Mucosa of stomach (tissue), 1 donor: ENCODE data around the gene KCND3.

Source experiments
- H3K27me3 ChIP-seq: one replicate; pipeline ENCODE4 v1.7.0; 2013; ENCODE audit warnings: mild to moderate bottlenecking, low read length; ENCODE audit not compliant: control insufficient read depth, insufficient read depth
- H3K36me3 ChIP-seq: one replicate; pipeline ENCODE4 v1.7.0; 2013; ENCODE audit warnings: low read length; ENCODE audit not compliant: control insufficient read depth, insufficient read depth
- H3K4me1 ChIP-seq: one replicate; pipeline ENCODE4 v1.7.0; 2013; ENCODE audit warnings: mild to moderate bottlenecking, low read length; ENCODE audit not compliant: control insufficient read depth, insufficient read depth
- H3K4me3 ChIP-seq: one replicate; pipeline ENCODE4 v1.7.0; 2013; ENCODE audit warnings: low read length
- H3K9ac ChIP-seq: one replicate; pipeline ENCODE4 v1.7.0; 2013; ENCODE audit warnings: mild to moderate bottlenecking, low read length, moderate library complexity
- H3K9me3 ChIP-seq: one replicate; pipeline ENCODE4 v1.7.0; 2013; ENCODE audit warnings: mild to moderate bottlenecking, low read length, moderate library complexity; ENCODE audit not compliant: control insufficient read depth
- donor health status: Pancreatic carcinoma.

The KCND3 gene

DNA sequence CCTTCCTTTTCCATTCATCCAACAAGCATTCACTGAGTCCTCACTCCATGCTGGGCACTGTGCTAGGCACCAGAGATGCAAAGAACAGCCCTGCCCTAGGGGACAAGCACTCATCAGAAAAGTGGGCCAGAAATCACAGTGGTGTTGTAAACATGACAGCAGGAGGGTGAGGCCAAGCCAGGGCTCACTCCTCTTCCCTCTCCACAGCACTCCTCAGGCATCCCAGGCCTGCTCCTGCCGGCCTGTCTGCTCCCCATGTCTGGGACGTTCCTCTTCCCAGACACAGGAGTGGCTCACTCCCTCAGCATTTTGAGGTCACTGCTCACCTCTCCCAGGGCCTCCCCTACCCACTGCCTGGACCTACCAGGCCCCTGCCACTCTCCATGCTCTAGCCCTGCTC is 61.8 kb downstream of the KCND3 start:
- Histone ChIP-seq H3K9me3 (no peaks in the 10 kb centered on the region), H3K36me3 (no peaks in the 10 kb centered on the region), H3K9ac (no peak overlapping the region), H3K4me1 (no peaks in the 10 kb centered on the region), H3K27me3 (no peaks in the 10 kb centered on the region), H3K4me3 (no peak overlapping the region)

GRCh38 chr1:111924786-111925185 is 64.7 kb downstream of the KCND3 start:
- H3K9ac ChIP-seq, result no peak overlapping the region
- no peak overlapping the region for H3K4me3 ChIP-seq
- H3K4me1 ChIP-seq, result peaks cover 11% of the 10 kb centered on the region
- no peaks in the 10 kb centered on the region for H3K36me3 ChIP-seq
- H3K27me3 ChIP-seq, result no peaks in the 10 kb centered on the region
- no peaks in the 10 kb centered on the region for H3K9me3 ChIP-seq

DNA sequence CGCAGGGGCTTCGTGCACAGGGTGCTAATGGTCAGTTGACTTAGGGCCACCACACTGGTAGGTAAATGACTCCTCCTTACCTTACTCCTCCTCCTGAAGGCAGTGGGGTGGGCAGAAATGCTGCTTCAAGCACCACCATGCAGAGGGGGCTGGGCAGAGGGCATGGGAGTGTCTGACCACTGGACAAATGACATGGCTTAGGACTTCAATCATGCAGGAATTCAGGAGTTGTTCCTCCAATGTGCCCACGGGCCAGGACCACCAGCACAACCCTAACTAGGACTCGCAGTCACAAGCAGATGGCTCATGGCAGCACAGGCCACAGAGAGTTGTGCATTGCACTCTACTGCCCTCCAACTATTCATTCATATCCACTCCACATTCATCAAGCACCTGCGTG is 65.7 kb downstream of the KCND3 start:
- Histone ChIP-seq H3K4me1 (peaks cover 13% of the 10 kb centered on the region), H3K27me3 (no peaks in the 10 kb centered on the region), H3K9ac (no peak overlapping the region), H3K36me3 (no peaks in the 10 kb centered on the region), H3K4me3 (no peak overlapping the region), H3K9me3 (no peaks in the 10 kb centered on the region)

GRCh38 chr1:111921948-111922347 is 67.5 kb downstream of the KCND3 start:
- H3K4me1 ChIP-seq, result peaks cover 13% of the 10 kb centered on the region
- H3K36me3 ChIP-seq, result no peaks in the 10 kb centered on the region
- H3K9ac ChIP-seq, result no peak overlapping the region

DNA sequence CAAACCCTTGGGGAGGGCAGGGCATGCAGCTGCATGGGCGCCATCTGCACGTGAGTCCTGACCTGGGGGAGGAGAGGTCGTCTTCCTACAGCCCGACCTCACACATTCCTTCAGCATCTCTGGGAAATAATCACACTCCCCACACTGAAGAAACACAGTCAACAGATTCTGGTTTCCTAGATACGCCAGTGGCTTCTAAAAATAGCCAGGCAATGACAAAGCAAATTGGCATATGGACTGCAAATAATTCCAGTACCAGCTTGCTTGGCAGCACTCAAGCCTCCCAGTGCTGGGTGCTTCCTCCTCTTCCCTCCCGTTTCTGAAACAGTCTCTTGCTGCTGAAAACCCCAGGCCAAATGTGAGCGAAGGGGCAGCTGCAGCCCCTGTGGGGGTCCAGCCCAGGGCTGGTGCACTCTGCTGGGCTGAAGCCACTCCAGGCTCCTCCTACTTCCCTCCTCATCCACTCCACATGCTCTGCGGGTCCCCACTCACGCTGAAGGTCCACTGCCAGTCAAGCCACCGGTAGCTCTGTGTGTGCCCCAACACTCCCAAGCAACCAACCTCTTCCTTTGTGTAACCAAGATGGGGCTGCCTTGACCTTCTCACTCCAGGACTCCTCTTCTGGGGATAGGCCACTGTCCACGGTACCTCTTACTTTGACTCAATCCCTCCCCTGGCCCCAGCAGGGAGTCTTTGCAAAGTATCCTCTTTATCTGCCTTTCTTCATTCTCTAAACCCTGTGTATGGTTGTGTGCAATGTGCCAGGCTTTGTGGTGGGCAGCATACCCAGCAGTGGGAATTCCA is 69.0 kb downstream of the KCND3 start:
- no peak overlapping the region for H3K9ac ChIP-seq
- no peaks in the 10 kb centered on the region for H3K9me3 ChIP-seq
- H3K4me3 ChIP-seq, result no peak overlapping the region
- peaks cover 13% of the 10 kb centered on the region for H3K4me1 ChIP-seq
- H3K36me3 ChIP-seq, result no peaks in the 10 kb centered on the region
- H3K27me3 ChIP-seq, result no peaks in the 10 kb centered on the region

More at GRCh38 chr1:111921948-111922347, 67.5 kb downstream of the KCND3 start:
- Histone ChIP-seq H3K27me3 (no peaks in the 10 kb centered on the region), H3K4me3 (no peak overlapping the region), H3K9me3 (no peaks in the 10 kb centered on the region)

- H3K9ac ChIP-seq, result no peak overlapping the region
- H3K4me3 ChIP-seq, result no peak overlapping the region
- no peaks in the 10 kb centered on the region for H3K36me3 ChIP-seq
- H3K9me3 ChIP-seq, result no peaks in the 10 kb centered on the region
- H3K4me1 ChIP-seq, result no peaks in the 10 kb centered on the region
- H3K27me3 ChIP-seq, result no peaks in the 10 kb centered on the region
Observed at GRCh38 chr1:111911776-111912515, 77.5 kb downstream of the KCND3 start.

GRCh38 chr1:111911061-111911460 is 78.4 kb downstream of the KCND3 start:
- Histone ChIP-seq H3K4me1 (no peaks in the 10 kb centered on the region), H3K9me3 (no peaks in the 10 kb centered on the region), H3K36me3 (no peaks in the 10 kb centered on the region), H3K9ac (no peak overlapping the region), H3K27me3 (no peaks in the 10 kb centered on the region), H3K4me3 (no peak overlapping the region)

- Histone ChIP-seq H3K9me3 (no peaks in the 10 kb centered on the region), H3K36me3 (no peaks in the 10 kb centered on the region), H3K27me3 (no peaks in the 10 kb centered on the region), H3K9ac (no peak overlapping the region), H3K4me1 (no peaks in the 10 kb centered on the region), H3K4me3 (no peak overlapping the region)
Observed at GRCh38 chr1:111909030-111909429, 80.4 kb downstream of the KCND3 start.

- Histone ChIP-seq H3K4me3 (no peak overlapping the region), H3K27me3 (no peaks in the 10 kb centered on the region), H3K9me3 (no peaks in the 10 kb centered on the region), H3K9ac (no peak overlapping the region), H3K4me1 (no peaks in the 10 kb centered on the region), H3K36me3 (no peaks in the 10 kb centered on the region)
Observed at GRCh38 chr1:111908011-111908621, 81.4 kb downstream of the KCND3 start.

DNA sequence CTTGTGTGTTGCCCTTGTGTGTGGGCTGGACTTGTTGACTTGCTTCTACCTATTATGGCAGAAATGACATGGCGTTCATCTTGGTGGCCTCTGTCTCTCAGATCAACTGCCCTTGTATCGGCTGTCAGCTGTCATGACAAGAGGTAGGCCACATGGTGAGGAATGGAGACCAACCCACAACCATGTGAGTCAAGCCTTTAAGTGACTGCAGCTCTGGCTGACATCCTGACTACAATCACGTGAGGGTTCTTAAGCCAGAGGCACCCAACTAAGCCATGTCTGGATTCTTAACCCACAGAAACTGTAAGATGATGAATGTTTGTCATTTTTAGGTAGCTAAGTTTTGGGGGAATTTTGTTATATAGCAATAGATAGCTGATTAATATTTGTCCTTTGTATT is 82.1 kb downstream of the KCND3 start:
- no peak overlapping the region for H3K4me3 ChIP-seq
- no peaks in the 10 kb centered on the region for H3K9me3 ChIP-seq
- no peaks in the 10 kb centered on the region for H3K27me3 ChIP-seq
- no peaks in the 10 kb centered on the region for H3K4me1 ChIP-seq
- H3K36me3 ChIP-seq, result no peaks in the 10 kb centered on the region
- no peak overlapping the region for H3K9ac ChIP-seq

- Histone ChIP-seq H3K36me3 (no peaks in the 10 kb centered on the region), H3K9me3 (no peaks in the 10 kb centered on the region), H3K27me3 (no peaks in the 10 kb centered on the region), H3K9ac (no peak overlapping the region), H3K4me3 (no peak overlapping the region), H3K4me1 (no peaks in the 10 kb centered on the region)
Observed at GRCh38 chr1:111906816-111907215, 82.7 kb downstream of the KCND3 start.

DNA sequence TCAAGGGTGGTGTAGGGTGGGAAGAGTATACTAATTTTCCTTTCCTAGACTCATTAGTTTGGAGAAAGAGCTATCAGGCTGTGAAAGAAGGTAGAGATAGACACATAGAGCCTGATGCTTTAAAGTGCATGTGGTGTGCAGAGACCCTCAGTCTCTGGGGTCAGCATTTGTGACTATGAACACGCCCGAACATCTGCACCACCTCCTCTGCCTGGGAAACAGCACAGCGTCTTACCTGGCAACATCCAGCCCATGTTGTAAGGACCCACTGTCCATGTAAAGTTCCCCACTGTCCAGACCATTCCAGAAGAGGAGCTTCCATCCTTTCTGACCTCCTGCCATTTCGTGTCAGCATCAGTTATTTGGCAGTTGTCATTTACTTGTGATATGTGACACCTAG is 83.4 kb downstream of the KCND3 start:
- H3K27me3 ChIP-seq, result no peaks in the 10 kb centered on the region
- H3K9ac ChIP-seq, result no peak overlapping the region
- H3K4me1 ChIP-seq, result no peaks in the 10 kb centered on the region
- no peaks in the 10 kb centered on the region for H3K9me3 ChIP-seq
- H3K4me3 ChIP-seq, result no peak overlapping the region
- no peaks in the 10 kb centered on the region for H3K36me3 ChIP-seq
